Neural cell (in vitro differentiated cells): ENCODE measurements around the gene KREMEN2. TPM values are rescaled to one million over a fixed set of nuclear protein-coding genes. Genes with fewer than 3 reads are reported as not detected.

Experiments used
- H2AFZ ChIP-seq: fragments of 200-600, 300-800 bp; sonication (generic), shearing (Covaris generic); 2 replicates; pipeline ENCODE4 v1.6.0; 2014; ENCODE audit warnings: low read depth, mild to moderate bottlenecking, antibody characterized with exemption, low read length, moderate library complexity
- H3F3A ChIP-seq: fragments of 200-600 bp; shearing (Covaris generic); 2 replicates; pipeline ENCODE4 v1.6.1; 2016; ENCODE audit warnings: mild to moderate bottlenecking, moderate library complexity, mixed read lengths, antibody characterized with exemption, low read length; ENCODE audit not compliant: insufficient read depth, poor library complexity, severe bottlenecking
- H3K27ac ChIP-seq: fragments of 200-600, 300-800 bp; sonication (generic), shearing (Covaris generic); 2 replicates; pipeline ENCODE4 v1.5.1; 2014; ENCODE audit warnings: mild to moderate bottlenecking, low read length, moderate library complexity
- H3K27me3 ChIP-seq: fragments of 300-800, 200-600 bp; sonication (generic), shearing (Covaris generic); 2 replicates; pipeline ENCODE4 v1.6.0; 2014; ENCODE audit warnings: mild to moderate bottlenecking, low read depth, low read length, moderate library complexity; ENCODE audit not compliant: insufficient read depth
- H3K36me3 ChIP-seq: fragments of 300-800, 200-600 bp; sonication (generic), shearing (Covaris generic); 2 replicates; pipeline ENCODE4 v1.5.1; 2014; ENCODE audit warnings: mild to moderate bottlenecking, antibody characterized with exemption, low read length, moderate library complexity; ENCODE audit not compliant: insufficient read depth
- H3K4me2 ChIP-seq: fragments of 300-800, 200-600 bp; sonication (generic), shearing (Covaris generic); 2 replicates; pipeline ENCODE4 v1.6.0; 2014; ENCODE audit warnings: mild to moderate bottlenecking, low read length
- H3K4me3 ChIP-seq: fragments of 300-800, 200-600 bp; sonication (generic), shearing (Covaris generic); 2 replicates; pipeline ENCODE4 v1.5.1; 2014; ENCODE audit warnings: mild to moderate bottlenecking, low read length, moderate library complexity
- H3K79me2 ChIP-seq: fragments of 200-600 bp; shearing (Covaris generic); replicated peaks from 2 replicates; pipeline ENCODE4 v1.6.0; 2014; ENCODE audit warnings: mild to moderate bottlenecking, low read length, moderate library complexity; ENCODE audit not compliant: insufficient read depth
- H3K9ac ChIP-seq: fragments of 300-800, 200-600 bp; sonication (generic), shearing (Covaris generic); 2 replicates; pipeline ENCODE4 v1.6.1; 2016; ENCODE audit warnings: mild to moderate bottlenecking, low read length, mixed read lengths
- H3K9me2 ChIP-seq: fragments of 200-600 bp; shearing (Covaris generic); 2 replicates; pipeline ENCODE4 v1.6.1; 2016; ENCODE audit warnings: mild to moderate bottlenecking, low read length, mixed read lengths; ENCODE audit not compliant: insufficient read depth
- H3K9me3 ChIP-seq: fragments of 200-600, 300-800 bp; sonication (generic), shearing (Covaris generic); 2 replicates; pipeline ENCODE4 v1.6.1; 2016; ENCODE audit warnings: mild to moderate bottlenecking, mixed run types, low read length, moderate library complexity, mixed read lengths
- H4K20me1 ChIP-seq: fragments of 200-600 bp; shearing (Covaris generic); 2 replicates; pipeline ENCODE4 v1.6.1; 2016; ENCODE audit warnings: mild to moderate bottlenecking, mixed run types; ENCODE audit not compliant: insufficient read depth
- EP300 ChIP-seq: fragments of 450-650 bp; conservative IDR thresholded peaks from 2 replicates; pipeline ENCODE4 v1.6.1; 2014; ENCODE audit warnings: antibody characterized with exemption, mild to moderate bottlenecking, moderate library complexity; ENCODE audit not compliant: poor library complexity, severe bottlenecking
- EZH2 ChIP-seq: fragments of 200-600, 300-800 bp; shearing (Covaris generic), sonication (generic); IDR thresholded peaks from 2 replicates; pipeline ENCODE4 v1.6.1; 2014; ENCODE audit warnings: antibody characterized with exemption, low read length, borderline replicate concordance, mild to moderate bottlenecking; ENCODE audit not compliant: insufficient read depth, poor library complexity, severe bottlenecking
- MXI1 ChIP-seq: fragments of 450-650 bp; conservative IDR thresholded peaks from 2 replicates; pipeline ENCODE4 v1.6.1; 2014; ENCODE audit warnings: antibody characterized with exemption, mild to moderate bottlenecking; ENCODE audit not compliant: poor library complexity, severe bottlenecking
- POLR2AphosphoS5 ChIP-seq: IDR thresholded peaks from 2 replicates; pipeline ENCODE4 v1.6.1; 2012
- RAD21 ChIP-seq: fragments of 450-650 bp; conservative IDR thresholded peaks from 2 replicates; pipeline ENCODE4 v1.6.1; 2014; ENCODE audit warnings: antibody characterized with exemption, mild to moderate bottlenecking, moderate library complexity
- SMC3 ChIP-seq: fragments of 450-650 bp; conservative IDR thresholded peaks from 2 replicates; pipeline ENCODE4 v1.6.1; 2014; ENCODE audit warnings: antibody characterized with exemption, mild to moderate bottlenecking, moderate library complexity; ENCODE audit not compliant: poor library complexity
- TAF1 ChIP-seq: IDR thresholded peaks from 2 replicates; pipeline ENCODE4 v1.6.1; 2012; ENCODE audit warnings: low read depth
- polyA plus RNA-seq: library from polyadenylated mRNA; depleted of rRNA; stranded (reverse); fragments of >200 nt; gene quantifications from 2 replicates; pipeline ENCODE4 v1.2.3, GENCODE V29; 2014
- TF ChIP-seq, protein P1 (sequence below): IDR thresholded peaks from 2 replicates; pipeline ENCODE4 v1.6.1; 2012; ENCODE audit warnings: borderline replicate concordance
- TF ChIP-seq, protein P2 (sequence below): fragments of 450-650 bp; IDR thresholded peaks from 2 replicates; pipeline ENCODE4 v1.5.1; 2014; ENCODE audit warnings: antibody characterized with exemption, mild to moderate bottlenecking, moderate library complexity; ENCODE audit not compliant: poor library complexity, severe bottlenecking

Gene KREMEN2
- polyA plus RNA-seq, 1 donor from 2014 or later: 0.71 TPM

DNA sequence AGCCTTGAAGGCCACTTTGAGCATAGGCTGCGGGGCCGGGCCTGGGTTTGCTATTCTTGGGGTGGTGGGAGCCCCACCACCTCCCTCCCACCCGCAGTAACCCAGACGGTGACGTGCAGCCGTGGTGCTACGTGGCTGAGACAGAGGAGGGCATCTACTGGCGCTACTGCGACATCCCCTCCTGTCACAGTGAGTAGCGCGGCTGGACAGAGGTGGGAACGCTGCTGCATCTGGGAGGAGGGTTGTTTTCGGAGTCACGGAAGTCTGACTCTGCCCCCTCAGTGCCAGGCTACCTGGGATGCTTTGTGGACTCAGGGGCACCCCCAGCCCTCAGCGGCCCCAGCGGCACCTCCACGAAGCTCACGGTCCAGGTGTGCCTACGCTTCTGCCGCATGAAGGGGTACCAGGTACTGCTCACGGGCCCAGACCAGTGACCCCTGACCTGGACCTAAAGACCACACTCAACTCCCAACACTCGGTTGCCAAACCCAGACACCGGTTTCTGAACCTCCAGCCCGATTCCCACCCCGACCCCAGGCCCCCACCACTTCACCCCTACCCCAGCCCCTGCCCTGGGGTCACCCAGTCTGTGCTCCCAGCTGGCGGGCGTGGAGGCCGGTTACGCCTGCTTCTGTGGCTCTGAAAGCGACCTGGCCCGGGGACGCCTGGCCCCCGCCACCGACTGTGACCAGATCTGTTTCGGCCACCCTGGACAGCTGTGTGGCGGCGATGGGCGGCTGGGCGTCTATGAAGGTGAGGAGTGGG, 2.1 kb downstream of the KREMEN2 start:
- H3K27me3 ChIP-seq: peaks cover 57% of the 10 kb centered on the region
- H3K4me3 ChIP-seq: no peak overlapping the region
- TF ChIP-seq, protein P1, sequence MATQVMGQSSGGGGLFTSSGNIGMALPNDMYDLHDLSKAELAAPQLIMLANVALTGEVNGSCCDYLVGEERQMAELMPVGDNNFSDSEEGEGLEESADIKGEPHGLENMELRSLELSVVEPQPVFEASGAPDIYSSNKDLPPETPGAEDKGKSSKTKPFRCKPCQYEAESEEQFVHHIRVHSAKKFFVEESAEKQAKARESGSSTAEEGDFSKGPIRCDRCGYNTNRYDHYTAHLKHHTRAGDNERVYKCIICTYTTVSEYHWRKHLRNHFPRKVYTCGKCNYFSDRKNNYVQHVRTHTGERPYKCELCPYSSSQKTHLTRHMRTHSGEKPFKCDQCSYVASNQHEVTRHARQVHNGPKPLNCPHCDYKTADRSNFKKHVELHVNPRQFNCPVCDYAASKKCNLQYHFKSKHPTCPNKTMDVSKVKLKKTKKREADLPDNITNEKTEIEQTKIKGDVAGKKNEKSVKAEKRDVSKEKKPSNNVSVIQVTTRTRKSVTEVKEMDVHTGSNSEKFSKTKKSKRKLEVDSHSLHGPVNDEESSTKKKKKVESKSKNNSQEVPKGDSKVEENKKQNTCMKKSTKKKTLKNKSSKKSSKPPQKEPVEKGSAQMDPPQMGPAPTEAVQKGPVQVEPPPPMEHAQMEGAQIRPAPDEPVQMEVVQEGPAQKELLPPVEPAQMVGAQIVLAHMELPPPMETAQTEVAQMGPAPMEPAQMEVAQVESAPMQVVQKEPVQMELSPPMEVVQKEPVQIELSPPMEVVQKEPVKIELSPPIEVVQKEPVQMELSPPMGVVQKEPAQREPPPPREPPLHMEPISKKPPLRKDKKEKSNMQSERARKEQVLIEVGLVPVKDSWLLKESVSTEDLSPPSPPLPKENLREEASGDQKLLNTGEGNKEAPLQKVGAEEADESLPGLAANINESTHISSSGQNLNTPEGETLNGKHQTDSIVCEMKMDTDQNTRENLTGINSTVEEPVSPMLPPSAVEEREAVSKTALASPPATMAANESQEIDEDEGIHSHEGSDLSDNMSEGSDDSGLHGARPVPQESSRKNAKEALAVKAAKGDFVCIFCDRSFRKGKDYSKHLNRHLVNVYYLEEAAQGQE: no peak
- TF ChIP-seq POLR2AphosphoS5 (no peak), EP300 (no peak), EZH2 (no peak), TAF1 (no peak), SMC3 (no peak), RAD21 (no peak), MXI1 (no peak)
- TF ChIP-seq, protein P2, sequence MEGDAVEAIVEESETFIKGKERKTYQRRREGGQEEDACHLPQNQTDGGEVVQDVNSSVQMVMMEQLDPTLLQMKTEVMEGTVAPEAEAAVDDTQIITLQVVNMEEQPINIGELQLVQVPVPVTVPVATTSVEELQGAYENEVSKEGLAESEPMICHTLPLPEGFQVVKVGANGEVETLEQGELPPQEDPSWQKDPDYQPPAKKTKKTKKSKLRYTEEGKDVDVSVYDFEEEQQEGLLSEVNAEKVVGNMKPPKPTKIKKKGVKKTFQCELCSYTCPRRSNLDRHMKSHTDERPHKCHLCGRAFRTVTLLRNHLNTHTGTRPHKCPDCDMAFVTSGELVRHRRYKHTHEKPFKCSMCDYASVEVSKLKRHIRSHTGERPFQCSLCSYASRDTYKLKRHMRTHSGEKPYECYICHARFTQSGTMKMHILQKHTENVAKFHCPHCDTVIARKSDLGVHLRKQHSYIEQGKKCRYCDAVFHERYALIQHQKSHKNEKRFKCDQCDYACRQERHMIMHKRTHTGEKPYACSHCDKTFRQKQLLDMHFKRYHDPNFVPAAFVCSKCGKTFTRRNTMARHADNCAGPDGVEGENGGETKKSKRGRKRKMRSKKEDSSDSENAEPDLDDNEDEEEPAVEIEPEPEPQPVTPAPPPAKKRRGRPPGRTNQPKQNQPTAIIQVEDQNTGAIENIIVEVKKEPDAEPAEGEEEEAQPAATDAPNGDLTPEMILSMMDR: no peak
- H3K9me3 ChIP-seq: no peaks in the 10 kb centered on the region
- H3K9me2 ChIP-seq: no peaks in the 10 kb centered on the region
- H3K79me2 ChIP-seq: no peaks in the 10 kb centered on the region
- no peak overlapping the region for H3K27ac ChIP-seq
- no peak overlapping the region for H3K4me2 ChIP-seq
- H3F3A ChIP-seq: no peaks in the 10 kb centered on the region
- no peaks in the 10 kb centered on the region for H4K20me1 ChIP-seq
- no peak overlapping the region for H3K9ac ChIP-seq
- H3K36me3 ChIP-seq: no peaks in the 10 kb centered on the region
- H2AFZ ChIP-seq: no peak overlapping the region

DNA sequence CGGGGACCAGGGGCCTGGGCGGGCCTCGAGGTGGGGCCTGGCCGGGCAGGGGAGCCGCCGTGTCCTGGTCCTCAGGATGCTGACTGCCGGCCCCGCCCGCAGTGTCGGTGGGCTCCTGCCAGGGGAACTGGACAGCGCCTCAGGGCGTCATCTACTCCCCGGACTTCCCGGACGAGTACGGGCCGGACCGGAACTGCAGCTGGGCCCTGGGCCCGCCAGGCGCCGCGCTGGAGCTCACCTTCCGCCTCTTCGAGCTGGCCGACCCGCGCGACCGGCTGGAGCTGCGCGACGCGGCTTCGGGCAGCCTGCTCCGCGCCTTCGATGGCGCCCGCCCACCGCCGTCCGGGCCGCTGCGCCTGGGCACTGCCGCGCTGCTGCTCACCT, 2.7 kb downstream of the KREMEN2 start:
- no peaks in the 10 kb centered on the region for H3K9me3 ChIP-seq
- peaks cover 57% of the 10 kb centered on the region for H3K27me3 ChIP-seq
- H4K20me1 ChIP-seq: no peaks in the 10 kb centered on the region
- H3K27ac ChIP-seq: no peak overlapping the region
- no peaks in the 10 kb centered on the region for H3F3A ChIP-seq
- no peak overlapping the region for H3K9ac ChIP-seq
- no peak overlapping the region for H2AFZ ChIP-seq
- no peak for TF ChIP-seq EZH2
- no peak for TF ChIP-seq TAF1
- TF ChIP-seq EP300: no peak
- TF ChIP-seq, protein P2: no peak
- TF ChIP-seq RAD21: no peak
- no peak overlapping the region for H3K4me2 ChIP-seq
- H3K79me2 ChIP-seq: no peaks in the 10 kb centered on the region
- H3K36me3 ChIP-seq: no peaks in the 10 kb centered on the region
- H3K9me2 ChIP-seq: no peaks in the 10 kb centered on the region
- no peak overlapping the region for H3K4me3 ChIP-seq
